Ishikawa (cell line): ENCODE data around the gene NUB1.

Experiments used
- CEBPB ChIP-seq: IDR thresholded peaks from 2 replicates; pipeline ENCODE4 v1.6.1; 2012
- CREB1 ChIP-seq: IDR thresholded peaks from 2 replicates; pipeline ENCODE4 v1.6.1; 2012; ENCODE audit warnings: low read depth
- EGR1 ChIP-seq: IDR thresholded peaks from 2 replicates; pipeline ENCODE4 v1.6.1; 2012
- EP300 ChIP-seq: IDR thresholded peaks from 2 replicates; pipeline ENCODE4 v1.6.1; 2012; ENCODE audit warnings: borderline replicate concordance
- FOXM1 ChIP-seq: IDR thresholded peaks from 2 replicates; pipeline ENCODE4 v1.6.1; 2012; ENCODE audit warnings: low read depth, borderline replicate concordance
- NFIC ChIP-seq: IDR thresholded peaks from 2 replicates; pipeline ENCODE4 v1.6.1; 2012
- RAD21 ChIP-seq: IDR thresholded peaks from 2 replicates; pipeline ENCODE4 v1.6.1; 2012; ENCODE audit warnings: low read depth
- TAF1 ChIP-seq: IDR thresholded peaks from 2 replicates; pipeline ENCODE4 v1.6.1; 2012; ENCODE audit warnings: low read depth, mild to moderate bottlenecking
- TCF12 ChIP-seq: IDR thresholded peaks from 2 replicates; pipeline ENCODE4 v1.6.1; 2012; ENCODE audit warnings: low read depth
- TEAD4 ChIP-seq: IDR thresholded peaks from 2 replicates; pipeline ENCODE4 v1.6.1; 2012
- YY1 ChIP-seq: IDR thresholded peaks from 2 replicates; pipeline ENCODE4 v1.6.1; 2012; ENCODE audit warnings: low read depth
- ZBTB7A ChIP-seq: IDR thresholded peaks from 2 replicates; pipeline ENCODE4 v1.6.1; 2012; ENCODE audit warnings: low read depth
- TF ChIP-seq, protein P1 (sequence below): IDR thresholded peaks from 2 replicates; pipeline ENCODE4 v1.6.1; 2012
- TF ChIP-seq, protein P2 (sequence below): IDR thresholded peaks from 2 replicates; pipeline ENCODE4 v1.6.1; 2012; ENCODE audit warnings: low read depth, mild to moderate bottlenecking
- TF ChIP-seq, protein P3 (sequence below): IDR thresholded peaks from 2 replicates; pipeline ENCODE4 v1.6.1; 2012

The NUB1 gene

DNA sequence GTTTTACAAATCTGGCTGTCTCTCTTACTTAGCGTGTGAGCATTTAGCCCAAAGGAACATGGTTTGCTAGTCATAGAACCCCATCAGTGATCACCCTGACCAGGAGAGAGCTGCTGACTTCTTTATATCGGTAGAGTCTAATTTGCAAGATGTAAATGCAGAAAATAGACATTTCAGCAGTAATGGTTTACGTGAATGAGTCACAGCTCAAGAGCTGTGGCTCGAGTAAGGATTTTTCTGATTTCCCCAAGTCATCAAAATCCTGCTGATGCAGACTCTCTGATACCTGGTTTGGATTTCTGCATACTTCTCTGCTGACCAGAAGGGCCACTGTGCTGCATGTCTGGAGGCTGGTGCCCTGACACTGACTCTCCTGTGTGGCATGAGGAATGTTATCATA is 25.7 kb downstream of the NUB1 start:
- TF ChIP-seq EGR1 (no peak), EP300 (no peak), CREB1 (no peak)
- TF ChIP-seq, protein P1, sequence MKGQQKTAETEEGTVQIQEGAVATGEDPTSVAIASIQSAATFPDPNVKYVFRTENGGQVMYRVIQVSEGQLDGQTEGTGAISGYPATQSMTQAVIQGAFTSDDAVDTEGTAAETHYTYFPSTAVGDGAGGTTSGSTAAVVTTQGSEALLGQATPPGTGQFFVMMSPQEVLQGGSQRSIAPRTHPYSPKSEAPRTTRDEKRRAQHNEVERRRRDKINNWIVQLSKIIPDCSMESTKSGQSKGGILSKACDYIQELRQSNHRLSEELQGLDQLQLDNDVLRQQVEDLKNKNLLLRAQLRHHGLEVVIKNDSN, result no peak
- TF ChIP-seq, protein P2, sequence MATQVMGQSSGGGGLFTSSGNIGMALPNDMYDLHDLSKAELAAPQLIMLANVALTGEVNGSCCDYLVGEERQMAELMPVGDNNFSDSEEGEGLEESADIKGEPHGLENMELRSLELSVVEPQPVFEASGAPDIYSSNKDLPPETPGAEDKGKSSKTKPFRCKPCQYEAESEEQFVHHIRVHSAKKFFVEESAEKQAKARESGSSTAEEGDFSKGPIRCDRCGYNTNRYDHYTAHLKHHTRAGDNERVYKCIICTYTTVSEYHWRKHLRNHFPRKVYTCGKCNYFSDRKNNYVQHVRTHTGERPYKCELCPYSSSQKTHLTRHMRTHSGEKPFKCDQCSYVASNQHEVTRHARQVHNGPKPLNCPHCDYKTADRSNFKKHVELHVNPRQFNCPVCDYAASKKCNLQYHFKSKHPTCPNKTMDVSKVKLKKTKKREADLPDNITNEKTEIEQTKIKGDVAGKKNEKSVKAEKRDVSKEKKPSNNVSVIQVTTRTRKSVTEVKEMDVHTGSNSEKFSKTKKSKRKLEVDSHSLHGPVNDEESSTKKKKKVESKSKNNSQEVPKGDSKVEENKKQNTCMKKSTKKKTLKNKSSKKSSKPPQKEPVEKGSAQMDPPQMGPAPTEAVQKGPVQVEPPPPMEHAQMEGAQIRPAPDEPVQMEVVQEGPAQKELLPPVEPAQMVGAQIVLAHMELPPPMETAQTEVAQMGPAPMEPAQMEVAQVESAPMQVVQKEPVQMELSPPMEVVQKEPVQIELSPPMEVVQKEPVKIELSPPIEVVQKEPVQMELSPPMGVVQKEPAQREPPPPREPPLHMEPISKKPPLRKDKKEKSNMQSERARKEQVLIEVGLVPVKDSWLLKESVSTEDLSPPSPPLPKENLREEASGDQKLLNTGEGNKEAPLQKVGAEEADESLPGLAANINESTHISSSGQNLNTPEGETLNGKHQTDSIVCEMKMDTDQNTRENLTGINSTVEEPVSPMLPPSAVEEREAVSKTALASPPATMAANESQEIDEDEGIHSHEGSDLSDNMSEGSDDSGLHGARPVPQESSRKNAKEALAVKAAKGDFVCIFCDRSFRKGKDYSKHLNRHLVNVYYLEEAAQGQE, result no peak
- TF ChIP-seq, protein P3, sequence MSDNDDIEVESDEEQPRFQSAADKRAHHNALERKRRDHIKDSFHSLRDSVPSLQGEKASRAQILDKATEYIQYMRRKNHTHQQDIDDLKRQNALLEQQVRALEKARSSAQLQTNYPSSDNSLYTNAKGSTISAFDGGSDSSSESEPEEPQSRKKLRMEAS, result no peak

DNA sequence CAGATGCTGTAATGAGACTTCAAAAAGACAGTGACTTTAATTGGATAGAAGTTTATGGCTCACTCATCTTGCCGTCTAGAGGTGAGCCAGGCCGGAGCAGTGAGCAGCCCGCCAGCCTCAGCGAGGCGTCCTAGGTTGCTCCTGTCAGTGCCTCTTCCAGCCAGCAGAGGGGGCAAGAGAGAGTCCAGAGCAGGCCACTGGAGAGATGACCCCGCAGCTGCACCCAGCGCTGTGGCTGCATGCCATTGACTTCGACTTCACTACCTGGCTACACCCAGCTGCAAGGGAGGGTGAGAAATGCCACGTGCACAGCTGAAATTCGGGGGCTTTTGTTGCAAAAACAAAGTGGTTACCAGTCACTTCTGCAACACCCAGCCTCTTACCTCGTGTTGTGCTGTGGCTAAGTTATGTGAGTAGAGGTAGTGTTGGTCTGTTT is 26.5 kb downstream of the NUB1 start:
- TF ChIP-seq FOXM1 (no peak), NFIC (no peak), TAF1 (no peak), TEAD4 (no peak), RAD21 (peak; percentile 79), ZBTB7A (no peak)
- TF ChIP-seq, protein P3, result peak; percentile 73
- TF ChIP-seq, protein P1, result no peak

DNA sequence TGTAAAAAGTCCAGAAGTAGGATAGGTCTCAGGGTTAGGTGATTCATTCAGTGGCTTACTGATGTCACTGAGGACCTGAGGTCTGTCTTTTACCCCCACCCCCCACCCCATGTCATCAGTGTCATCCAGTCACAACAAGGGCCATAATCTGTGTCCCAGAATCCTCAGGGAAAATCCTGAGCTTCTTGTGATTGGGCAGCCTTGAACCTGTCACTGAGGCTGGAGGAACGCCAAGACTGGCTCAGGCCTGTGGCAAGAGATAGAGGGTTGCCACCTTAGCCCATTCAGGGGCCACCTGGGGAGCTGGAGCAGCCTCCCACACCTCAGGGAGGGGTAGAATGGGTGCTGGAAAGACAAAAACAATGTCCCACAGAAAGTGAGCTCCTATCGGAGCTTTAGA is 29.7 kb downstream of the NUB1 start:
- TF ChIP-seq, protein P1, result no peak
- TF ChIP-seq NFIC, result no peak
- no peak for TF ChIP-seq CREB1

DNA sequence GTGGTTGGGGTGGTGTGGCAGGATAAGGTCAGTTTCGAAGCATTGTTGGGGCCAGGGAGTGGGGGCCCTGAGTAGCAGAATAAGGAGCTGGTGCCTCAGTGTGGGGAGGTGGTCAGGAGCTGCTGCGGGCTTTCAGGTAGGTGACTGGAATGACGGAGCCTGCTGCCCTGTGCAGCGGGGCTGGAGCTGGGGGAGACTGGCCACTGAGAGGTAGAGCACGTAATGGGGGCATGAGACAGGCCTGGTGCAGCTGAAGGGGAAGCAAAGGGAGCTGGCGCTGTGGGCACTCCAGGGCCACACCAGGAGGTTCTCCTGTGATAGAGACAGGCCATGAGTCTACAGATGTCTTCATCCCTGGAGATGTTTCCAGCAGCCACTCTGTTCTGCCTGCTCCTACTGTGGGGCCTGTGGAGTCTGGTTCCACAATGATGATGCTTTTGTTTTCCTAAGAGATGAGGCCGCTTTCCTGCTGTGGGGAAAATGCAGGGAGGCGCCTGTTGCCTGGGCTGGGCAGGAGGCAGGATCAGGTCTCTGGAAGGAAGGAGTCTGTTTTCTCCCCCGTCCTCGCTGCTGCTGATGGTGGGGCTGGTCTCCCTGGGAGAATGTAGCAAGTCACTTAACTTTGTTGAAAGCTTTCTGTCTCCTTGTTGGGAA is 31.1 kb downstream of the NUB1 start:
- TF ChIP-seq YY1 (no peak), EGR1 (no peak), TCF12 (no peak), NFIC (no peak), FOXM1 (no peak), CEBPB (no peak), TEAD4 (no peak)
- TF ChIP-seq, protein P2, result no peak
- TF ChIP-seq, protein P3, result no peak

DNA sequence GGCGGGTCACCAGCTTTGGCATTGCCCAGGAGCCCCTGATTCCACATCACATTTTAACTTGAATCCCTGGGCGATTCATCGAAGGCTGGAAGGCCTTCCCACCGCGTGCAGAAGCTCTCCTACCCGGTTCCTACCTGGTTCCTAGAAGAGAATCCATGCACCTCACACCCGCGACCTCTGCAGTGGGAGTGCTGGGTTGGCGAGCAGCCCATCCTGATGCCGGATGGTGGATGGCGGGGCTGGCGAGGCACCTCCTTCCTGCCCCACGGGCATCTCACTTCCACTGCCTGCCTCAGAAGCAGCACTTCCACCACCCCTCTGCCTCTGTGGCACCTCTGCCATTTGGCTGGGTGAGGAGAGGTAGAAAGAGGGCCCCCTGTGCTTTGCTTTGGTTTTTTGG is 32.0 kb downstream of the NUB1 start:
- TF ChIP-seq EP300 (no peak), TAF1 (no peak), ZBTB7A (no peak), YY1 (no peak), TEAD4 (no peak), NFIC (no peak), EGR1 (no peak), TCF12 (no peak), CREB1 (no peak), CEBPB (no peak), RAD21 (no peak)
- TF ChIP-seq, protein P2, result no peak
- TF ChIP-seq, protein P1, result no peak
- TF ChIP-seq, protein P3, result no peak
